NCI-H774 (cell line): ENCODE data around the gene NRXN3.

Experiments
- DNase-seq: peaks from one replicate; lab custom pipeline; 2025; lab: John Stamatoyannopoulos, UW

NRXN3 gene

DNA sequence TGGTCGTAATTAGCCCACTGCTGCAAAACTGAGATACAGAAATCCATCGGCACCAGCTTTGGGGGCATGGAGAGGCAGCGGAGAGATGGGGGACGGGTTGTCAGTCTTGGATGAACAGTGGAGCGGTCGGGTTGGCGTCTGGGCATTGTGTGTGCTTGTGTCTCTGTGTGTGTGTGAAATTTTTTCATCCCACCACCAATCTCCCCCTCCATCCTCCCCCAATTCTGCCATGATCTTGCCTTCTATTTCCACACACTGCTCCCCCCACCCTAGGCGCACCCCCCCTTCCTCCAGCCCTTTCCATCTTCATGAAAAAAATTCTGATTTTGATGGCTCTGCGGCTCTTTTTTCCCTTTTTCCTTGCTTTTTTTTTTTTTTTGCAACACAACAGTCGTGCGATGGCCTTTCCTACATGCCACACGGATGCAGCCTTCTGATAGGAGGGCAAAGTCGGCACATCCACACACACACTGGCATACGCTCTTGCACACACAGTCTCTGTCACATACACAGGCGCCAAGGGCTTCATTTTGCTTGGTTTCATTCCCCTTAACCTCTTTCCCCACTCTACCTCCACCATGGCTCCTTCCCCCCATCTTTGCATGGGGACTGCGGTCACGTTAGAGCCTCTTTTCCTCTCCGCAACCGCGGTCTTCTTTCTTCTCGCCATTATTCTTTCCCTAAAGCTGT, 3.3 kb downstream of the NRXN3 start:
- no peak for DNase-seq

DNA sequence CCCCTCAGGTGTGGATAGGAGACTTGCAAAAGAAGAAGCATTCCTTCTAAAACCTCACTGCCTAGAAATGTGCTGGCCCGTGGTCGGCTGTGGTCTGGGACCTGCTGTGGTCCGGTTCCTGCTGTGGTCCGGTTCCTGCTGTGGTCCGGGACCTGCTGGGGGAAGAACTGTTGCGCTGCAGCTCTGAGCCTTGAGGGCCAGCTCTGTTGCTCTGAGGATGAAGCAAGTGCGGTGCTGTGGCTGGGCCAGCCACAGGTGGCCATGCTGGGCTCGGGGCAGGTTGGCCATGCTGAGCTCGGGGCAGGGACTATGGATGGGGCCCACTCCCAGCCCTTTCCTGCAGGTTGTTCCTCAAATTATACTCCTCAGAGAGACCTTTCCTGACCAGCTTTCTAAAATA, 5.2 kb downstream of the NRXN3 start:
- DNase-seq = no peak

DNA sequence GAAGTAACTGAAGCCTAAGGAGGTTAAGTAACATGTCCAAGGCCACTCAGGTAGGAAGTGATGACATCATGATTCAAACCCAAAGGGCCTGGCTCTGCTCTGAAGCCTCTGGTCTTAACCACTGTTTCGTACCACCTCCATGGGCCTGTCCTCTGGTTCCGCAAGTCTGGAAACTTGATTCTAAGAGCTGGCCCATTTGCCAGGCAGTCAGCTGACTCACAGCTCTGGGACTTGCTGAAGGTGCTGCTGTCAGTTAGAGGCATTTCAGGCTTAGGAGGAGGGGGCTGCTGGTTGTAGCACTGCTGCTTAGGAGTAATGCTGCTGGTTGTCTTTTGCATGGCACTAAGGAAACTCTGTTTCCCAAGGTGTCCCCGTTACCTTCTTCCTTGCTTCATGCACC, 7.9 kb downstream of the NRXN3 start:
- DNase-seq = no peak

DNA sequence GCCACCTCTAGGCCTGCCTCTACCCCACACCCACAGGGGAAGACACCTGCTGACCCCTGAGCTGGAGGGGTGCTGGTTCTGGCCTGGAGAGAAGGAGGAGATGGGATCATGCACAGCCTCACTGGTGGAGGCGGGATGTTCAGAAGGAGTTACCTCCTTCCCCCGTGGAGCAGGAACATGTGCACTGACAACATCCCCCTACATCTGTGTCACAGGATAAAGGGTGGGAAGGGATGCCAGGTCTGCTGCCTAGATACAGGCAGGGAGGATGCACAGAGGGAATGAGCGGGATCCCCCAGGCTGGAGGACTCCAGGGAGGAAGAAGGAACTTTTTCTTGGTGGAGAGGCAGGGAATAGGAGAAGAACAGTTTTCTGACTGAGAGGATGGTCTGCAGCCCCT, 8.8 kb downstream of the NRXN3 start:
- no peak for DNase-seq

DNA sequence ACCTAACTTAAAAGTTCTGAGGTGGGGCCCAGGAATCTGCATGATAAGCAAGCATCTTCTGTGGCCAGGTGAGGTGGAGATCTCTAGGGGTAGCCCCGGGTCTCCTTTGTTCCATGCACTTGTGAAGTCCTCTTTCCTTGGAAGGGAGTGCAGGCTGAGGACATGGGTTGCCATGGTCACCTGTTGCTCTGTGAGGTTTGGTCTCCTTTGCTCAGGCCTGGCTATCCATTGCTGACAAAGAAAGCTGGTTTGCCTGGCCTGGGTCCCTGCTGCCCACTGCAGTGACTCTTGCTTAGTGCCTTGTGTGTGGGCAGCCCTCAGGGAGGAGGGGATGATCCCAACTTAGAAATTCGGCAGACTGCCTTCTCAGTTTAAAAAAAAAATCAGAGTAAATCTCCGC, 11.1 kb downstream of the NRXN3 start:
- DNase-seq = no peak

DNA sequence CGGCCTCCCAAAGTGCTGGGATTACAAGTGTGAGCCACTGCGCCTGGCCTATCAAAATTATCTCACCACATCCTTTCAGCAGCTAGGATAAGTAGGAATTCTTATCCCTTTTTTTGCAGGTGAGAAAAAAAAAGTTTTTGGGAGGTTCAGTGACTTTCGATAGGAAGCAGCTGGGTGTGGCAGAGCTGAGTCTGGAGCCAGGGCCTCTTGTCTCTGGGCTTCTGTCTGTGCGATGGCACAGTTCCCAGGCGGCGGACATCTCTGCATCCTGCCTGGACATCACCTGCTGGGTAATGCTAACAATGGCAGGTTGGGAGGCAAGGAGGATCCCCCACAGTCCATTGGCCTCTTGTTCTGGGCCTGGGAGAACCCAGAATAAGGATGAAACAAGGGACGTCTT, 12.5 kb downstream of the NRXN3 start:
- DNase-seq = no peak

DNA sequence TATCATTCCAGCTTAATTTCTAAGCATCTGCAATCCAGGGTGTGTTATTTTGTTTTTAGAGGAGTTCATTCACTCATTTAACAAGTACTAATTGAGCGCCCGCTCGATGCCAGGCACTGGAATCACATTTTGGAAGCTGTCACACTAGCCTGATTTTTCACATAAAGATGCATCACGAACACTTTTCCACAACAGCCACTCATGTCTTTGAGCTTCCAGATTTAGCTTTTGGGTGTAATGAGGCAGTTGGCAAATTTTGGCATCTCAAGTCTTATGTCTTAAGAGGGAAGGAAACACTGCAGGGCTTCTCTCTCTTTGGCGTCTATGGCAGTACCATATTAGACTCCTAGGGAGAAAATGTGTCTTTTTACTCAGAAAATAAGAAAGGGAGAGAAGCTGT, 14.0 kb downstream of the NRXN3 start:
- no peak for DNase-seq

DNA sequence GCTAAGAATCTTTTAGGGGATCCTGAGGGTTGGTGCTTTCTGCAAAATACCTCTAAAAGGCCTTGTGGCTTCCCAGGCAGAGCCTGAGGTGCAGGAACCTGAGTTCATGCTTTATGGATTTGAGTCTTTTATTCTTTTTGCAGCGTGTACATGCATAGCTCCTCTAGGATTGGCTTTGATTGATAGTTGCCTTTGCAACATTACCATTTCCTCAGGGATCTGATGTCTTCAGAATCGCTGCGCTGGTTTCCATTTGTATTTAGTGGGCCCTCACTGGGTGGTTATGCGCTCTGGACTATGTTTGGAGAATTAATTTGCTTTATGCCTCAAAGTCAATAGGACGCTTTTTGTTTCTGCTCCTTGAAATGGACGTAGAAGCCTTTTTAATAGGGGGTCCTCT, 16.1 kb downstream of the NRXN3 start:
- no peak for DNase-seq

DNA sequence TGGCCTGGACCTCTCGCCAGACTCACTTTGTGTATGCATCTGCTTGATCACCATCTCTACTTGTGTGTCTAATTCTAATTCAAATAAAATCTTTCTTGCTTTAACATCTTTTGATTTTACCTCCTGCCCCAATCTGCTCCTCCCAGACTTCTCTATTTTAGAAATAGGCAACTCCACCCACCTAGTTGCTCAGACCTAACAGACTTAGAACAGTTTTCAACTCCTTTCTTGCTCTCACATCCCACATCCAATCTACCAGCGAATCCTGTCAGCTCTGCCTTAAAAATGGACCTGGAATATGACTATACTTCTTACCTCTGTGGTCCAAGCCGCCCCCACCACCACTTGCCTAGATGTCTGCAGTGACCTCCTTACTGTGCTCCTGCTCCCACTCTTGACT, 18.7 kb downstream of the NRXN3 start:
- no peak for DNase-seq

DNA sequence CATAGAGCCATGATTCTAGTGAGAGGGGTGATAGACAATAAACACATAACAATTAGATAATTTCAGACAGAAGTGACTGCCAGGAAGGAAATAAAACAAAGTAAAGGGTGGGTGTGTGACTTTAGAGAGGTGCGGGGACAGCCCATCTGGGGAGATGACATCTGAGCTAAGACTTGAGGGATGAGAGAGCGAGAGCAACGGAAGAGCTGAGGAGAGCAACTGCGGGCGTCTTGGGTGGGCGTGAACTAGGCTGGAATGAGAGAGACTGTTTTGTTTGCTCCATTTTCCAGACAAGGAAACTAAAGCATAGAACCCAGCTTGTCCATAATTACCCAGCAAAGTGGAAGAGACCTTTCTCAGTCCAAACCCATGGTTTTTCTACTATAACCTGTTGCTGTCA, 25.3 kb downstream of the NRXN3 start:
- no peak for DNase-seq

DNA sequence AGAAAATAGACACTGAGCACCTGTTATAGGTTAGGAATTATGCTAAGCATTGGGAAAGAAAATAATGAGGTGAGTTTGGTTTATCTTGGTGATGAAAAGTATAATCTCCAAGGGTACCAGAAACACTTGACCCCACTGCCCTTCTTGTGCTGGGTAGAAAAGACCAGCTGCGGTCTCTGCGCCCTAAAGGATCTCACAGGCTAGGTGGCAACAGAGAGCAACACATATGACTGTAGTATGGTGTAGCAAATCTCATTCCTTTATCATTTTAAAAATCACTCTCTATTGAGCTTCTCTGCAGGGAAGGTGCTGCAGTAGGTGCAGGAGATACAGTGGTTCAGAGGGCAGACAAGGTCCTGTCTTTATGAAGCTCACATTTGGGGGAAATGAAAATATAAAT, 26.1 kb downstream of the NRXN3 start:
- no peak for DNase-seq

DNA sequence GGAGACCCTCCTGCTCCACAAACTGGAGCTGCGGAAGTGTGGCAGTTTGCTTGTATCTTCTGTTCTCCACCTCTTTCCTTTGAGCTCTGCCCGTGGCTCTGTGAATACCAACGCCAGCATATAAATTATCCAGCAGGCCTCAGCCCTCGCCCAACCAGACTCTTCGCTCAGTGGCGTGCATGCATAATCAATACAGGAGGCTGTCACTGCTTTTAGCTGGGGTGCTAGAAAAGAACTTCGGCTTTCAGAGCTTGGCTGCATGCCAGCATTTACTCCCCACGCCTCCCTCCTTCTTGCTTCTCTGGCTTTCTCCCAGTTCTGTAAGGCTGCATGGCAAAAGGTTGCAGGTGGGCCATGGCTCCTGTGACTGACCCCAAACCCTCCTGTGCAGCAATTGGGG, 26.9 kb downstream of the NRXN3 start:
- DNase-seq = no peak

DNA sequence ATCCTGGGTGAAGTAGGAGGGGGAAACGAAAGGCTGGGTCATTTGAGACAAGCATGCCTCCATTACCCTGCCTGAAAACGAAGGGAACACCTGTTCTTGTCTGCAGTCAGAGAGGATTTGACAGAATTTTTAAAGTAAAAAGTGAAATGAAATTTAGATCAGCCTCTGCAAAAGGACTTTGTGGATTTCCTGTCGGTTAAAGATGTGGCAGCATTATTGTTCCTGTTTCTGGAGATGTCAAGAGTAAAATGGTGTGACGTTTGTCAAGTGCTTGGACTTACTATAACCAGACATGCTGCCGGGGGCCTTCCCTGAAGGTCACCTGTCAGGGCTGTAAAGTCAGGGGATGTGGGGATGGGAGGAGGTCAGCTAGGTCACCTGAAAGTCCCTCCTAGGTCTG, 32.0 kb downstream of the NRXN3 start:
- DNase-seq = no peak

DNA sequence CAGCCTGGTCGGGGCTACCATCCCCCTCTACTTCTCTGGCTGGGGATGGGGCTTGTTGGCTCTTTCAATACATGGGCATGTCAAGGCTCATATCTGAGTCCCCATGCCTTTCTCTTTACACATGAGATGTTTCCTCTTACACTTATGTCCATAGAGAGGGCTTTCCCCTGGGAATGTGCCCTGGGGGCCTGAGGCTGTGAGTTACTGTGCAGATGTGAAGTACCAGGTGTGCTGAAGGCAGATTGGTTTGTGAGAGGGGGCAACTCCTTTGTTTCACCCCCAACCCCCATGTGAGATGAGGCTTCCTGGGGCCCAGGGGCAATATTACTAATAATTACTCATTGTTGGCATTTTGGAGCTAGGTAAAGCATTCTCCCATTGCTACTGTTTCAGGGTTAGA, 32.8 kb downstream of the NRXN3 start:
- no peak for DNase-seq

DNA sequence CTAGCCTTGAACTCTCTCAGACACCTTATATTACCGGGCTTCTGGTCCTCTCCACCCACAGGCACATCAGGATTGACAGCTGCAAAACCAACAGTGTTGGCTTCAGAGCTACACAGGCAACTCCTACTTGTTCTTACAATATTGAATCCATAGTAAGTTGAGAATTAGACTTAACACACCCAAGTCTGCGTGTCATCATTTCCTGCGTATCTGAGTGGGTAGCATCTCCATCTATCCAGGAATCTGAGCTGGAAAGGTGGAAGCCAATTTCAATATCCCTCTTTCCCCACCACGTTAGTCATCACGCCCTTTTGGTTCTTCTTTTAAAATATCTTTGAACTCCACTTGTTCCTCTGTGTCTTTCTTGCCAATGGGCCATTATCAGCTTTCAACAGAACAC, 37.2 kb downstream of the NRXN3 start:
- no peak for DNase-seq

DNA sequence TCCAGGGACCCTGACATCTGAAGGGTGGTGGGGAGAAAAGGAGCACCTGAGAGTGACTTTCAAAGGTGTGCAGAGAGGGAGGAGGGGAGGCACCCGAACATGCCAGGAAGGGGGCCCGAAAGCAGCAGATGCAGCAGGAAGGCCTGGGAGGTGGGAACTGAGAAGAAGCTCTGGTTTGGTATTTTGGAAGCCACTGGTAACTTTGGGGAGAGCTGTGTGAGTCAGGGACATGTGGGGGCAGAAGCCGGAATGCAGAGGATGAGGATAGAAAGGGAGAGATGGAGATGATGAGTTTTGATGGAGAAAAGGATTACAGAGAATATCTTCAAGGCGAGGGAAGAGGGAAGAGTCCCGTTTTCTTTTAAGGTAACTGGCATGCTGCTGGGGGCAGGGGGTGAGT, 50.1 kb downstream of the NRXN3 start:
- DNase-seq = no peak

DNA sequence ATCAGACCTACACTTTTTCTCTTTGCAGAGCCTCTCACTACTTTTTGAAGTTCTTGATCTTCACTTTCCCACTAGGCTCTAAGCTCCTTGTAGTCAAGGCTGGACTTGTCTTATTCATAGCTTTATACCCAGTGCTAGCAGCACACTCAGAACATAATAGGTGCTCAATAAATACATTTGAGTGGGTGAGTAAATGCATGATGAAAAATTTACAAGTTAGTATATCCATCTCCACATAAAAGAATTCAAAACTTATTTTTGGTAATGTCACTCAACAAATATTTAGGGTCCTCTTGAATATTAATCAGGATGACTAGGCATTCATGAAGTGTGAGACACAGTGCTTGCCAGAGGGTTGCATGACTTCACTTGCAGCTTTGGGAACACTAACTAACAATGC, 52.6 kb downstream of the NRXN3 start:
- DNase-seq = no peak

DNA sequence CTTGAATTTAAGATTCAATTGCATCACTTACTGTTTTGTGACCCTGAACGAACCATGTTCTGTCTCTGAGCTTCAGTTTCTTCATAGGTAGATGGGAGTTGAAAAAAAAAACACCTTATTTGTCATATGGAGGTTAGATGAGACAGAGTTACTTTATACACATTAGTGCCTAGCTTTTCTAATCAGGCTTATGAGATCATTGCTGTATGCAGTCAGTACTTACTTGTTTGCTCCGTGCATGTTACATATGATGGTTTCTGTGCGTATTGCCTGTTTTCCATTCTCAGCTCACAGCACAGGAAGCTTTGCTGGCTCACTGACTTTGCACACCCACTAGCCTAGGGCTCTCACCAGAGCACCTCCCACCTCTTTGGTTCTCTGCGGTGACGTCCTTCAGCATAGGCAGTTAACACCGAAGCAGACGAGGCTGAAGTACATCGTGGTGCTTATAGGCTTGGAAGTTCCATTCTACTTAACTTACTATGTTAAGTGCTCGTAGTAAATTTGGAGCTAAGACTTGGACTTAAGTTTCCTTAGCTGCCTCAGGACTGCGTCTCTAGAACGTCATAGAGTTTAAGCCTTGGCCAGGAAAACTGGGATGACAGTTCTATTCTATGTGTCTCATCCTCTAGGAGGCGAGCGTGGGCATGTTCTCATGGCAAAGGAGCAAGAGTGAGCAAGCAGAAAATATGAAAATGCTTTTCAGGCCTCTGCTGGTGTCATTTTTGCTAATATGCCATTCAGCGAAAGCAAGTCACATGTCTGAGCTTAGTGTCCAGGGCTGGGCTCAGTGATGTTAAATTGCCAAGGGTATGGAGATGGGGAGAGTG, 57.3 kb downstream of the NRXN3 start:
- DNase-seq = no peak

DNA sequence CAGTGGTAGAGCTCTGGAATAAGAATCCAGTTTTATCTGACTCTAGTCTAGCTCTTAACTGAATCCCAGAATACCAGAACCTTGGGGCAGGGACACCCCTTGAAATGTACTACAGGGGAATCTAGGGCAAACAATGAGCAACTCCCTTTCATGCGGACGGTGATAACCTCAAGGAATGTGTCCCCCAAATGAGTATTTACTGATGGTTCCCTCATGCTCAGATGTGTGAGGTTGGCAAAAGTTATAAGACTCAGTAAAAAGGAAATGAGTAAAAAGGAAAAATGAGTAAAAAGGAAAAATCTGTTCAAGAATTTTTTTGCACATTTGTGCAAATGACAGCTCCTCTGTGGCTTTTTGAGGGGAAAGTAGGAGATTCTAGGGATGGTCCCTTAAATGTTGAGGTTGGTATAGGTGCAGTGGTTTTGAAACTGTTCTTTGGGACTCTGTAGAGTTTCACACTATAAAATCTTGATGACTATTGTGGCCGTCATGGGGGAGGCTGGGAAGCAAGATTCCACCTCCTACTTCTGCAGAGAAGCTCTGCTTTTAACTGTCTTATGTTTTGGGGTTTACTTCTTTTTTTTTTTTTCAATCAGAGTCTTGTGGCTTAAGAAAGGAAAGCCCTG, 58.6 kb downstream of the NRXN3 start:
- no peak for DNase-seq

DNA sequence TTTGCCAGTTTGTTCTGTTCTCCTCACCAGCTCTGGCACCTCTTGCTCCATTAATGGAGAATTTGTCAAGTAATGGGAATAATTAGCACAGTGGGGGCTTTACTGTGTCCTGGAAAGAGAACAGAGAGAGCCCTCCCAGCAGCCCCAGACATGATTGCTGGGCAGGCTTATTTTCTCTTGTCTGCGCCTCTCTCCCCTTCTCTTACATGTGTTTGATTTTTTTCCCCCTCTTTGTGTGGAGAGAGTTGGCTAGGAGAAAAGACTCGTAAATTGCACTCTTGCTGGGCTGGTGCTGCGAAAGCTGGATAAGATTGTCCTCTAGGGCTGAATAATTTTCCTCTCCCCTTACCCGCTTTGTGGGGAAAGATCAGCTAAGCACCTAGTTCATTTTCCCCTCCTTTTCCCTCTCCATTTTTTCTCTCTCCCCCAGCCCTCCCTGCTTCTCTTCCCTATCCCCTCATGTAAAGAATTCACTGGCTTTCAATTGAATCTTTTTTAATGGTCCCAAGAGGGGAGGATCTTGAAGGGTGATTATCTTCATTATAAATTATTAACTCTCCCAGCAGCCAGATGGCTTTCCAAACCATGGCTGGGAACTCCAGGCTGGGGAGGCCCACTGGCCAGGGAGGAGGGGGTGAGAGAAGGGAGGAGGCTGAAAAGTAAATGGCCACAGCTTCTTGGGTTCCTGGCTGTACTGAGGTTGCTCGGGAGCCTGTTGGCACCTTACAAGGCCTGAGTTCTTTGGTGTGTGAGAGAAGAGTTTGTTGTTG, 62.2 kb downstream of the NRXN3 start:
- DNase-seq = no peak

DNA sequence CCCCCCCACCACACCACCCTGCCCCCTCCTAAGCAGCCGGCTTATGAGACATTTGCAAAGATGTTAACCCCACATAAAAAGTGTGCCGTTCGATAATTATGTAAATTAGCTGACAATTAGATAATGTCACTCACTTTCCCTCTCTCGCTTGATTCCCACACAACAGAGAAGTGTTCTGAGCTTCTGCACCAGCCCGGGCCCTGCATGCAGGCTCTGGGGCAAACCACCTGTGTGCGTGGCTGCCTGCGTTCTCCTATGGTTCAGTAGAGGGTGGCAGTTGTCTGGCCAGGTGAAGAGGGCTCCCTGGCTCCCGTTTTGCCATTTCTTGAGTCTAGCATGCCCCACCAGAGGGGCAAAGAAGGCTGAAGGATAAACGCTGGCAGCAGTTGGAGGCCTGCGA, 68.0 kb downstream of the NRXN3 start:
- no peak for DNase-seq

DNA sequence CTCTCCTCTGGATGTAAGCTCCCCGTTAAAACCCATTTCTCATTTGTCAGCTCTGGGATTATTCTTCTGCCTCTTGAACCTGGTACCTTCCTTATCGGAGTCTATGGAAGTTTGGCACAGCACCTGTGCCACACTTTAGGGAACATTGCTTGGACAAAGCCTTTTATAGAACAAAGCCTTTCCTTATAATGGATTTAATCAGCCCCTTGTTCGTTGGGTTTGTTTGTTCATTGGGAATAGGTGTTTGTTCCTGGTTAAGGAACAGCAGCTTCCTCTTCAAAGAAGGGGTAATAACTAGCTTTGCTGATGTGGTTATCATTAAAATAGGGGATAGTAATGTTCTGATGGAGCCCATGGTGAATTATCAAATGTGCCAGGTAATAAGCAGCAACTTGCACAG, 70.4 kb downstream of the NRXN3 start:
- no peak for DNase-seq

DNA sequence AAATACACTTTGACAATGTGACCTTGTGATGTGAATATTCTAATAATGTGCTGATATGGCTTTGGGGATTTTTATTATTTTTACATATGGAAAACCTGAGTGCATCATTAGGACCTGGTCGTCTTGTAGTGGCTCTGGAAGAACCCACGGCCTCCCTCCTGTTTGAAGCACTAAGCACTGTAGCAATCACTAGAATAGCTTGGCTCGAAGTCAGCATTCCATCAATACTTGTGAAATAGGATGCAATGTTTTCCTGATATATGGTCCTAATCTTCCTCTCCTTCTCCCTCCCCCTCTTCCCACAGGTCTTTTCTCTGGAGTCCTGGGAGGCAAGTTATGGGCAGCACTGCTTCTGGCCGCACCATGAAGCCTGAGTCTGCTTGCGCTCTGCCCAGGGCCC, 71.9 kb downstream of the NRXN3 start:
- DNase-seq = no peak
